Measurements from ENCODE around the gene CPNE2.

The CPNE2 gene

DNA sequence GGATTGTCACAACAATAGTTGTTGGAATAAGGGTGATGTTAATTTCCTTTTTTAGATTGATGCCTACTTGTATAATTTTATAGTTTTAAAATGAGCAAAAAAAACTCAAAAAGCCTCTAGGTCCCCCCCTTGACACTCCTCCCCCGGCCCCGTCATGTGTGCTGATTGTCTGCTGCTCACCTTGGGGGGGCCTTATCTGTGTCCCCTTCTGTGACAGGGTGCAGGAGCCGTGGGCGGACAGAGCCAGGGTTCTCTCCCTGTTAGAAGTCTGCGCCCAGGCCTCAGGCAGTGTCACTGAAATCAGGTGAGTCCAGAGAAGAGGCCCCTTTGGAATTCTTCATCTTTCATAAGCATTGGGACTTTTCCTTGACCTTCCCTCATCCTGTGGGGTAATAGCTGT is 27.4 kb upstream of the CPNE2 start:
- Histone ChIP-seq H3K36me3 (peaks cover 0 to 8% (median 5%) of the 10 kb centered on the region in 3 donors), H3K9me3 (no peaks in the 10 kb centered on the region), H3K27me3 (no peaks in the 10 kb centered on the region), H3K4me3 (no peak overlapping the region), H3K4me1 (peaks cover 8 to 19% (median 13%) of the 10 kb centered on the region in 4 donors), H3K27ac (no peak overlapping the region)
- intact Hi-C loops (cut with DNase I; ENCODE audit: low total_unique reads), result no loop called here
- TF ChIP-seq, protein P1, sequence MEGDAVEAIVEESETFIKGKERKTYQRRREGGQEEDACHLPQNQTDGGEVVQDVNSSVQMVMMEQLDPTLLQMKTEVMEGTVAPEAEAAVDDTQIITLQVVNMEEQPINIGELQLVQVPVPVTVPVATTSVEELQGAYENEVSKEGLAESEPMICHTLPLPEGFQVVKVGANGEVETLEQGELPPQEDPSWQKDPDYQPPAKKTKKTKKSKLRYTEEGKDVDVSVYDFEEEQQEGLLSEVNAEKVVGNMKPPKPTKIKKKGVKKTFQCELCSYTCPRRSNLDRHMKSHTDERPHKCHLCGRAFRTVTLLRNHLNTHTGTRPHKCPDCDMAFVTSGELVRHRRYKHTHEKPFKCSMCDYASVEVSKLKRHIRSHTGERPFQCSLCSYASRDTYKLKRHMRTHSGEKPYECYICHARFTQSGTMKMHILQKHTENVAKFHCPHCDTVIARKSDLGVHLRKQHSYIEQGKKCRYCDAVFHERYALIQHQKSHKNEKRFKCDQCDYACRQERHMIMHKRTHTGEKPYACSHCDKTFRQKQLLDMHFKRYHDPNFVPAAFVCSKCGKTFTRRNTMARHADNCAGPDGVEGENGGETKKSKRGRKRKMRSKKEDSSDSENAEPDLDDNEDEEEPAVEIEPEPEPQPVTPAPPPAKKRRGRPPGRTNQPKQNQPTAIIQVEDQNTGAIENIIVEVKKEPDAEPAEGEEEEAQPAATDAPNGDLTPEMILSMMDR (IDR thresholded peaks at IDR 0.05), result no peak
- DNase-seq, result no peak

DNA sequence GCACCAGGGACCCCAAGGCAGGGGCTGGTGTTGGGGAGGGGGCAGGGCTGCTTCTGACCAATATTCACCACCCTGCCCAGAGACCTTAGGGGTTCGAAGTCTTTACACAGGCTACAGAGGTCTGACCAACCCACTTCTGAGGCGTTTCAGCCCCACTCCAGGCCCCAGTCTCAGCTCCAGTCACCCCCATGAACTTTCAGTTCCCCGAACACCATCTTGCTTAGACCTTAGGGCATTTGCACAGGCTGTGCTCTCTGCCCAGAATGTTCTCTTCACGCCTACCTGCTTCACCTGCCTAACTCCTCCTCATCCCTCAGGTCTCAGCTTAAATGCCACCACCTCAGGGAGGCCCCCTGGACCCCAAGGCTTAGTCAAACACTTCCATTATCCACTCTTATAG is 25.8 kb upstream of the CPNE2 start:
- Histone ChIP-seq H3K27ac (no peak overlapping the region), H3K4me3 (no peak overlapping the region), H3K36me3 (peaks cover 0 to 8% (median 5%) of the 10 kb centered on the region in 3 donors), H3K27me3 (no peaks in the 10 kb centered on the region), H3K9me3 (no peaks in the 10 kb centered on the region), H3K4me1 (peaks cover 0 to 5% (median 1%) of the 10 kb centered on the region in 4 donors)
- no peak for DNase-seq
- TF ChIP-seq, protein P1 (IDR thresholded peaks at IDR 0.05), result no peak
- intact Hi-C loops (cut with DNase I; ENCODE audit: low total_unique reads), result no loop called here

DNA sequence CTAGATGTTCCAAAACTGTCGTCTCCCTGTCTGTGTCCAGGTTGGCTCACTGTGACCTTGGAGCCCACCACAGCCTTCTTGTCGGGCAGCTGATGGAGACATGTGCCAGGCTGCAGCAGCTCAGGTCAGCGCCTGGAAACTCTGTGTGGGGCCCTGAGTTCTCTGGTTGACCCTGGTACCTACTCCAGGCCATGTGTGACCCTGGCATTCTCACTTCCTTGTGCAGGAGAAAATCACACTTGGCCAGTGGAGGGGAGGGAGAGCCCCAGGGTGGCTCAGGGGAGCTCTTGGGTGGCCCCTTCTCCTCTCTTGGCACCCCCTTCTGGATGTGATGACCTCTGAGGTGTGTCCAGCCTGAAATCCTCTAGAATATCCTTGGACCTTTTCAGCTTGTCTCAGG is 25.0 kb upstream of the CPNE2 start:
- no peak overlapping the region for H3K27ac ChIP-seq
- intact Hi-C loops (cut with DNase I; ENCODE audit: low total_unique reads), result no loop called here
- TF ChIP-seq, protein P1 (IDR thresholded peaks at IDR 0.05), result no peak
- no peak overlapping the region for H3K4me3 ChIP-seq
- H3K9me3 ChIP-seq, result no peaks in the 10 kb centered on the region
- no peak for DNase-seq
- H3K36me3 ChIP-seq, result peaks cover 0 to 14% (median 5%) of the 10 kb centered on the region in 3 donors
- H3K4me1 ChIP-seq, result no peaks in the 10 kb centered on the region
- no peaks in the 10 kb centered on the region for H3K27me3 ChIP-seq

DNA sequence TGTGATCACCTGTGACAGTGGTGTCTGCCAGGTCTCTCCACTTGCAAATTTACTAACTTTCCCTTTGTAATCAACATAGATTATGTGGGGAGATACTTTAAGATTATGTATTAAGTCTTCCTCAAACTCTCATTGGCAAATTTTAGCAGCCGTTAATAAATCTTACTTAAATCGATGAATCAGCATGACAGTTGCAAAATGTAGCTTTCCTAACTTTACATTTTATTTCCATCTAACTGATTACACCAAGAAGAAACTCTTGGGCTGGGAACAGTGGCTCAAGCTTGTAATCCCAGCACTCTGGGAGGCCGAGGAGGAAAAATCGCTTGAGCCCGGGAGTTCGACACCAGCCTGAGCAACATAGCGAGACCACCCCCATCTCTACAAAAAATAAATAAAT is 23.3 kb upstream of the CPNE2 start:
- intact Hi-C loops (cut with DNase I; ENCODE audit: low total_unique reads), result no loop called here
- no peak for DNase-seq
- H3K4me3 ChIP-seq, result no peak overlapping the region
- TF ChIP-seq, protein P1 (IDR thresholded peaks at IDR 0.05), result no peak
- H3K36me3 ChIP-seq, result peaks cover 0 to 15% (median 5%) of the 10 kb centered on the region in 3 donors
- H3K9me3 ChIP-seq, result no peaks in the 10 kb centered on the region
- no peak overlapping the region for H3K27ac ChIP-seq
- no peaks in the 10 kb centered on the region for H3K4me1 ChIP-seq
- H3K27me3 ChIP-seq, result no peaks in the 10 kb centered on the region

DNA sequence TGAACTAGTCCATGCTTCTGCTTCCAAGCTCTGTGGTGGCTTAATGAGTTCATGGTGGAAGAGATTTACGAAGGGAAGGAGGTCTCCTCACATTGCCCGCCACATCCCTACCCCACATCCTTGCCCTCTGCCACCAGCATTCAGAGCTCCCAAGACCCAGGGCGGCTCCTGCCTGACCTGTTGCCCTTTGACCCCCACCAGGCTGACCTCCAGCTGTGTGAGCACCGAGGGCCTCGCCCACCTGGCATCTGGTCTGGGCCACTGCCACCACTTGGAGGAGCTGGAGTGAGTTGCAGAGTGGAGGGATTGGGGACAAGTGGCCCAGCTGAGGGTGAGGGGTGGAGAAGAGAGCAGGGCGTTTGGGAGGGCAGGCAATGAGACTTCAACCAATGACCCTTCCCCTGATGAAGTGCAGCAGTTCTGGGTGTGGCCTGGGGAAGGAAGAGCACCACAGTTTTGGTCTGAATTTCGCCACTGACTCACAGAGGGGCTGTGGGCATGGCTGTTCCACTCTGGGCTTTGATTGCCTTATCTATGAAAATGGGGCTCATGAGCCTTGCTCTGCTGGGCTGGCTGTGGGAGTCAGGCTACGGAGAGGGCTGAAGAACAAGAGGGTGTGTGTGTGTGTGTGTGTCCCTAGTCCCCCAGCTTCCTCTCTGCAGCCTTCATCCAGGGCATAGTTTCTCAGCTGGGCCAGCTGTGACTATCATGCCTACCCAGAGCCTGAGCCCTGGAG is 22.6 kb upstream of the CPNE2 start:
- Histone ChIP-seq H3K4me1 (no peaks in the 10 kb centered on the region), H3K9me3 (no peaks in the 10 kb centered on the region), H3K27me3 (no peaks in the 10 kb centered on the region), H3K36me3 (peaks cover 0 to 22% (median 5%) of the 10 kb centered on the region in 3 donors), H3K4me3 (no peak overlapping the region), H3K27ac (no peak overlapping the region)
- intact Hi-C loops (cut with DNase I; ENCODE audit: low total_unique reads), result no loop called here
- DNase-seq, result no peak
- TF ChIP-seq, protein P1 (IDR thresholded peaks at IDR 0.05), result no peak

Measured in tibial artery (tissue), 4 donors.